HEK293 (cell line): Measurements from ENCODE around the gene SAMD4B.

Experiments
- BCL11A ChIP-seq: fragments of 450-650 bp; formaldehyde crosslinking; IDR thresholded peaks from 2 replicates; pipeline ENCODE4 v1.5.1; 2016; ENCODE audit warnings: low read depth, missing biosample characterization, missing genetic modification characterization
- BCL11B ChIP-seq: fragments of 450-650 bp; formaldehyde crosslinking; IDR thresholded peaks from 2 replicates; pipeline ENCODE4 v1.5.1; 2016; ENCODE audit warnings: low read depth, missing biosample characterization, missing genetic modification characterization
- GFI1B ChIP-seq: fragments of 450-650 bp; formaldehyde crosslinking; IDR thresholded peaks from 2 replicates; pipeline ENCODE4 v1.5.1; 2016; ENCODE audit warnings: missing biosample characterization, missing genetic modification characterization
- HOXC10 ChIP-seq: sonication (generic); formaldehyde crosslinking; IDR thresholded peaks from 2 replicates; pipeline ENCODE4 v1.8.1; 2023; ENCODE audit warnings: mild to moderate bottlenecking, missing genetic modification reagents
- KLF10 ChIP-seq: fragments of 450-650 bp; IDR thresholded peaks from 2 replicates; pipeline ENCODE4 v1.5.1; 2018; ENCODE audit warnings: missing biosample characterization, mild to moderate bottlenecking, missing genetic modification characterization
- KLF8 ChIP-seq: fragments of 450-650 bp; formaldehyde crosslinking; IDR thresholded peaks from 2 replicates; pipeline ENCODE4 v1.5.1; 2016; ENCODE audit warnings: missing biosample characterization, missing genetic modification characterization
- OSR2 ChIP-seq: fragments of 450-650 bp; formaldehyde crosslinking; IDR thresholded peaks from 2 replicates; pipeline ENCODE4 v1.5.1; 2016; ENCODE audit warnings: missing biosample characterization, missing genetic modification characterization
- PATZ1 ChIP-seq: fragments of 450-650 bp; formaldehyde crosslinking; IDR thresholded peaks from 2 replicates; pipeline ENCODE4 v1.5.1; 2016; ENCODE audit warnings: missing biosample characterization, missing genetic modification characterization
- PRDM4 ChIP-seq: fragments of 450-650 bp; formaldehyde crosslinking; IDR thresholded peaks from 2 replicates; pipeline ENCODE4 v1.5.1; 2017; ENCODE audit warnings: missing biosample characterization, missing genetic modification characterization
- SP3 ChIP-seq: fragments of 450-650 bp; formaldehyde crosslinking; IDR thresholded peaks from 2 replicates; pipeline ENCODE4 v1.5.1; 2016; ENCODE audit warnings: missing biosample characterization, missing genetic modification characterization
- ZBTB48 ChIP-seq: fragments of 450-650 bp; formaldehyde crosslinking; IDR thresholded peaks from 2 replicates; pipeline ENCODE4 v1.5.1; 2016; ENCODE audit warnings: missing biosample characterization, missing genetic modification characterization
- ZNF121 ChIP-seq: fragments of 450-650 bp; formaldehyde crosslinking; IDR thresholded peaks from 2 replicates; pipeline ENCODE4 v1.5.1; 2016; ENCODE audit warnings: missing biosample characterization, missing genetic modification characterization
- ZNF157 ChIP-seq: fragments of 450-650 bp; formaldehyde crosslinking; IDR thresholded peaks from 2 replicates; pipeline ENCODE4 v1.5.1; 2016; ENCODE audit warnings: missing biosample characterization, missing genetic modification characterization
- ZNF2 ChIP-seq: fragments of 450-650 bp; formaldehyde crosslinking; IDR thresholded peaks from 2 replicates; pipeline ENCODE4 v1.5.1; 2016; ENCODE audit warnings: missing biosample characterization, missing genetic modification characterization
- ZNF335 ChIP-seq: fragments of 450-650 bp; formaldehyde crosslinking; conservative IDR thresholded peaks from 2 replicates; pipeline ENCODE4 v1.5.1; 2016; ENCODE audit warnings: missing biosample characterization, missing genetic modification characterization
- ZNF398 ChIP-seq: fragments of 450-650 bp; formaldehyde crosslinking; IDR thresholded peaks from 2 replicates; pipeline ENCODE4 v1.5.1; 2017; ENCODE audit warnings: missing biosample characterization, missing genetic modification characterization
- ZNF449 ChIP-seq: fragments of 450-650 bp; formaldehyde crosslinking; IDR thresholded peaks from 2 replicates; pipeline ENCODE4 v1.5.1; 2017; ENCODE audit warnings: missing biosample characterization, mild to moderate bottlenecking, missing genetic modification characterization, moderate library complexity
- ZNF548 ChIP-seq: fragments of 450-650 bp; formaldehyde crosslinking; IDR thresholded peaks from 2 replicates; pipeline ENCODE4 v1.5.1; 2016; ENCODE audit warnings: missing biosample characterization, missing genetic modification characterization
- ZNF600 ChIP-seq: fragments of 450-650 bp; formaldehyde crosslinking; IDR thresholded peaks from 2 replicates; pipeline ENCODE4 v1.5.1; 2016; ENCODE audit warnings: missing biosample characterization, missing genetic modification characterization
- ZNF621 ChIP-seq: fragments of 450-650 bp; formaldehyde crosslinking; IDR thresholded peaks from 2 replicates; pipeline ENCODE4 v1.5.1; 2017; ENCODE audit warnings: missing biosample characterization, missing genetic modification characterization
- ZNF645 ChIP-seq: fragments of 450-650 bp; formaldehyde crosslinking; IDR thresholded peaks from 2 replicates; pipeline ENCODE4; 2016; ENCODE audit warnings: missing biosample characterization, missing genetic modification characterization
- ZNF664 ChIP-seq: fragments of 450-650 bp; formaldehyde crosslinking; IDR thresholded peaks from 2 replicates; pipeline ENCODE4 v1.5.1; 2016; ENCODE audit warnings: missing biosample characterization, missing genetic modification characterization
- ZNF76 ChIP-seq: fragments of 450-650 bp; formaldehyde crosslinking; IDR thresholded peaks from 2 replicates; pipeline ENCODE4; 2016; ENCODE audit warnings: low read depth, missing biosample characterization, missing genetic modification characterization, borderline replicate concordance
- TF ChIP-seq, protein P1 (sequence below): fragments of 450-650 bp; formaldehyde crosslinking; IDR thresholded peaks from 2 replicates; pipeline ENCODE4 v1.5.1; 2016; ENCODE audit warnings: missing biosample characterization, missing genetic modification characterization, borderline replicate concordance
- TF ChIP-seq, protein P2 (sequence below): fragments of 450-650 bp; formaldehyde crosslinking; optimal IDR thresholded peaks from 2 replicates; pipeline ENCODE3; 2016; ENCODE audit warnings: missing biosample characterization, mild to moderate bottlenecking, missing genetic modification characterization

Gene SAMD4B

GRCh38 chr19:39321117-39321831 lies 20.9 kb upstream of the SAMD4B start (continued):
- TF ChIP-seq PATZ1 = peak; percentile 76
- no peak for TF ChIP-seq ZNF2 (tag by site-specific recombination)
- peak; percentile 53; the same call in 1 of the 2 replicates for TF ChIP-seq KLF8 (tag by site-specific recombination)
- 0 out of 2 replicates have a peak, but pooled peaks have one; percentile 13 for TF ChIP-seq ZNF548
- TF ChIP-seq BCL11B (tag by site-specific recombination) = peak; percentile 82
- TF ChIP-seq, protein P1, sequence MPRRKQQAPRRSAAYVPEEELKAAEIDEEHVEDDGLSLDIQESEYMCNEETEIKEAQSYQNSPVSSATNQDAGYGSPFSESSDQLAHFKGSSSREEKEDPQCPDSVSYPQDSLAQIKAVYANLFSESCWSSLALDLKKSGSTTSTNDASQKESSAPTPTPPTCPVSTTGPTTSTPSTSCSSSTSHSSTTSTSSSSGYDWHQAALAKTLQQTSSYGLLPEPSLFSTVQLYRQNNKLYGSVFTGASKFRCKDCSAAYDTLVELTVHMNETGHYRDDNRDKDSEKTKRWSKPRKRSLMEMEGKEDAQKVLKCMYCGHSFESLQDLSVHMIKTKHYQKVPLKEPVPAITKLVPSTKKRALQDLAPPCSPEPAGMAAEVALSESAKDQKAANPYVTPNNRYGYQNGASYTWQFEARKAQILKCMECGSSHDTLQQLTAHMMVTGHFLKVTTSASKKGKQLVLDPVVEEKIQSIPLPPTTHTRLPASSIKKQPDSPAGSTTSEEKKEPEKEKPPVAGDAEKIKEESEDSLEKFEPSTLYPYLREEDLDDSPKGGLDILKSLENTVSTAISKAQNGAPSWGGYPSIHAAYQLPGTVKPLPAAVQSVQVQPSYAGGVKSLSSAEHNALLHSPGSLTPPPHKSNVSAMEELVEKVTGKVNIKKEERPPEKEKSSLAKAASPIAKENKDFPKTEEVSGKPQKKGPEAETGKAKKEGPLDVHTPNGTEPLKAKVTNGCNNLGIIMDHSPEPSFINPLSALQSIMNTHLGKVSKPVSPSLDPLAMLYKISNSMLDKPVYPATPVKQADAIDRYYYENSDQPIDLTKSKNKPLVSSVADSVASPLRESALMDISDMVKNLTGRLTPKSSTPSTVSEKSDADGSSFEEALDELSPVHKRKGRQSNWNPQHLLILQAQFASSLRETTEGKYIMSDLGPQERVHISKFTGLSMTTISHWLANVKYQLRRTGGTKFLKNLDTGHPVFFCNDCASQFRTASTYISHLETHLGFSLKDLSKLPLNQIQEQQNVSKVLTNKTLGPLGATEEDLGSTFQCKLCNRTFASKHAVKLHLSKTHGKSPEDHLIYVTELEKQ (tag by site-specific recombination) = peak; percentile 45
- peak; percentile 97 for TF ChIP-seq ZBTB48
- TF ChIP-seq ZNF621 = 0 out of 2 replicates have a peak, but pooled peaks have one; percentile 11
- peak; percentile 26; the same call in 1 of the 2 replicates for TF ChIP-seq ZNF600 (tag by site-specific recombination)
- 0 out of 2 replicates have a peak, but pooled peaks have one; percentile 64 for TF ChIP-seq GFI1B (tag by site-specific recombination)
- TF ChIP-seq ZNF449 (tag by site-specific recombination) = no peak
- TF ChIP-seq, protein P2, sequence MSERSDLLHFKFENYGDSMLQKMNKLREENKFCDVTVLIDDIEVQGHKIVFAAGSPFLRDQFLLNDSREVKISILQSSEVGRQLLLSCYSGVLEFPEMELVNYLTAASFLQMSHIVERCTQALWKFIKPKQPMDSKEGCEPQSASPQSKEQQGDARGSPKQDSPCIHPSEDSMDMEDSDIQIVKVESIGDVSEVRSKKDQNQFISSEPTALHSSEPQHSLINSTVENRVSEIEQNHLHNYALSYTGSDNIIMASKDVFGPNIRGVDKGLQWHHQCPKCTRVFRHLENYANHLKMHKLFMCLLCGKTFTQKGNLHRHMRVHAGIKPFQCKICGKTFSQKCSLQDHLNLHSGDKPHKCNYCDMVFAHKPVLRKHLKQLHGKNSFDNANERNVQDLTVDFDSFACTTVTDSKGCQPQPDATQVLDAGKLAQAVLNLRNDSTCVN (tag by site-specific recombination) = peak; percentile 14
- TF ChIP-seq BCL11A (tag by site-specific recombination) = peak; percentile 39; the same call in 1 of the 2 replicates
- peak; percentile 75; the same call in 1 of the 2 replicates for TF ChIP-seq ZNF645 (tag by site-specific recombination)
- TF ChIP-seq PRDM4 (tag by site-specific recombination) = peak; percentile 42; the same call in 1 of the 2 replicates
- TF ChIP-seq ZNF398 (tag by site-specific recombination) = peak; percentile 67
- no peak for TF ChIP-seq ZNF664 (tag by site-specific recombination)
- TF ChIP-seq ZNF157 (tag by site-specific recombination) = peak; percentile 16; the same call in 1 of the 2 replicates
- peak; percentile 53 for TF ChIP-seq SP3 (tag by site-specific recombination)
- no peak; the same call in 1 of the 2 replicates for TF ChIP-seq ZNF76
- no peak for TF ChIP-seq OSR2 (tag by site-specific recombination)
- peak; percentile 86 for TF ChIP-seq ZNF335 (tag by site-specific recombination)
- TF ChIP-seq KLF10 (tag by site-specific recombination) = no peak
- no peak for TF ChIP-seq HOXC10 (CRISPR knock-in tag)
- no peak for TF ChIP-seq ZNF121 (tag by site-specific recombination)
